Neural crest cell (in vitro differentiated cells): Measurements from ENCODE around the gene BCAP29. TPM values are rescaled to one million over a fixed set of nuclear protein-coding genes. Genes with fewer than 3 reads are reported as not detected.
"Not testable (repeated sequence)": the region's sequence is repeated elsewhere in the genome, so short reads cannot be mapped to it uniquely, and the experiment has no call there.

Experiments used
- DNase-seq: peaks from one replicate; pipeline ENCODE4 v3.0.0; 2021; ENCODE audit warnings: low read depth, mixed read lengths, low spot score
- H3K27ac Mint-ChIP-seq: one replicate; pipeline ENCODE4 v1.8.0; 2021; ENCODE audit warnings: mild to moderate bottlenecking, mixed read lengths; ENCODE audit not compliant: unreplicated experiment
- H3K27me3 Mint-ChIP-seq: 2 replicates; pipeline ENCODE4 v1.8.0; 2021; ENCODE audit warnings: low read depth, mild to moderate bottlenecking, mixed read lengths
- H3K36me3 Mint-ChIP-seq: 2 replicates; pipeline ENCODE4 v1.8.0; 2021; ENCODE audit warnings: low read depth, mild to moderate bottlenecking, mixed read lengths
- H3K4me1 Mint-ChIP-seq: 2 replicates; pipeline ENCODE4 v1.8.0; 2021; ENCODE audit warnings: mixed read lengths
- H3K4me3 Mint-ChIP-seq: one replicate; pipeline ENCODE4 v1.8.0; 2021; ENCODE audit warnings: mild to moderate bottlenecking, mixed read lengths
- H3K9me3 Mint-ChIP-seq: 2 replicates; pipeline ENCODE4 v1.8.0; 2021; ENCODE audit warnings: mixed read lengths
- CTCF ChIP-seq: fragments of 200-600 bp; sonication (generic); conservative IDR thresholded peaks from 2 replicates; pipeline ENCODE4 v1.5.0; 2021; ENCODE audit warnings: antibody characterized with exemption, mild to moderate bottlenecking
- long read RNA-seq: library from polyadenylated mRNA; unstranded; transcript quantifications from one replicate; pipeline ENCODE4 v2.0.0, GENCODE V29; 2020
- total RNA-seq: library from RNA; stranded (reverse); gene quantifications from 2 replicates; pipeline ENCODE4 v1.2.1, GENCODE V29; 2021

Gene BCAP29, protein sequence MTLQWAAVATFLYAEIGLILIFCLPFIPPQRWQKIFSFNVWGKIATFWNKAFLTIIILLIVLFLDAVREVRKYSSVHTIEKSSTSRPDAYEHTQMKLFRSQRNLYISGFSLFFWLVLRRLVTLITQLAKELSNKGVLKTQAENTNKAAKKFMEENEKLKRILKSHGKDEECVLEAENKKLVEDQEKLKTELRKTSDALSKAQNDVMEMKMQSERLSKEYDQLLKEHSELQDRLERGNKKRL
- total RNA-seq = 32.5 and 34.2 TPM in 2 replicates
- long read RNA-seq, full-length matches to known transcripts = 42 of 58 reads
- long read RNA-seq, partial matches to known transcripts = 5 of 58 reads
- long read RNA-seq, other reads (novel, unspliced or antisense) = 11 of 58 reads

- H3K27me3 Mint-ChIP-seq = no peaks in the 10 kb centered on the region
- no peaks in the 10 kb centered on the region for H3K9me3 Mint-ChIP-seq
- DNase-seq = peak; percentile 71
- H3K27ac Mint-ChIP-seq = peak within 1 kb of the TSS; percentile 97
- no peaks in the 10 kb centered on the region for H3K36me3 Mint-ChIP-seq
- H3K4me1 Mint-ChIP-seq = peaks cover 19% of the 10 kb centered on the region
- peak within 1 kb of the TSS; percentile 96 for H3K4me3 Mint-ChIP-seq
- TF ChIP-seq CTCF = peak; percentile 46
Observed at GRCh38 chr7:107579885-107580715, at the start of gene BCAP29. BCAP29 (plus strand) TSS chr7:107580246; CDS start chr7:107580773, 527 bp downstream.

DNA sequence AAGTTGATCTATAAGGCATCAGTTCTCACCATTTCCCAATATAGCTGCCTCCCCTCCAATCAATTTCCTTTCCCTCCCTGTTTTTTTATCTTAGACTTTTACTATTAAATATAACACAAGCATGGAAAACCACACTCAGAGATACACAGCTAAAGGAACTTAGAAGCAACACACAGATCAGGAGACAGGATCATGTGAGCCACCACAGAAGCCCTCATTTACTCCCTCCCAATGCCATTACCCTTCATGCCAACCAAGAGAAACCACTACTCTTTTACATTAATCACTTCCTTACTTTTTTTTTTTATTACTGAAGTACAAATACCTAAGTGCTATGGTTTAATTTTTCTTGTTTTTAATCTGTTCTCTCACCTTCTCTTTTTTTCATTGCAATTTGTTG, 49.3 kb upstream of the BCAP29 start:
- peaks cover 31% of the 10 kb centered on the region for H3K36me3 Mint-ChIP-seq
- no peak for TF ChIP-seq CTCF
- H3K9me3 Mint-ChIP-seq = peaks cover 12% of the 10 kb centered on the region
- H3K27me3 Mint-ChIP-seq = no peaks in the 10 kb centered on the region
- no peaks in the 10 kb centered on the region for H3K4me1 Mint-ChIP-seq
- H3K4me3 Mint-ChIP-seq = no peak overlapping the region
- no peak for DNase-seq
- no peak overlapping the region for H3K27ac Mint-ChIP-seq

DNA sequence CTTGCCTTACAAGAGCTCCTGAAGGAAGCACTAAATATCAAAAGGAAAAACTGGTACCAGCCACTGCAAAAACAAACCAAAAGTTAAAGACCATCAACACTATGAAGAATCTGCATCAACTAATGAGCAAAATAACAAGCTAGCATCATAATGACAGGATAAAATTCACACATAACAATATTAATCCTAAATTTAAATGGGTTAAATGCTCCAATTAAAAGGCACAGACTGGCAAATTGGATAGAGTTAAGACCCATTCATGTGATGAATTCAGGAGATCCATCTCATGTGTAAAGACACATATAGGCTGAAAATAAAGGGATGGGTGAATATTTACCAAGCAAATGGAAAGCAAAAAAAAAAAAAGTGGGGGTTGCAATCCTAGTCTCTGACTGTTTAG, 45.9 kb upstream of the BCAP29 start:
- Mint-ChIP-seq H3K27ac (no peak overlapping the region), H3K4me3 (no peak overlapping the region), H3K36me3 (peaks cover 42% of the 10 kb centered on the region), H3K27me3 (no peaks in the 10 kb centered on the region), H3K9me3 (peaks cover 12% of the 10 kb centered on the region), H3K4me1 (no peaks in the 10 kb centered on the region)
- TF ChIP-seq CTCF = no peak
- DNase-seq = no peak

- H3K27ac Mint-ChIP-seq, H3K27me3 Mint-ChIP-seq, H3K4me1 Mint-ChIP-seq, H3K4me3 Mint-ChIP-seq, DNase-seq: not testable (repeated sequence)
- Mint-ChIP-seq H3K36me3 (peaks cover 45% of the 10 kb centered on the region), H3K9me3 (peaks cover 12% of the 10 kb centered on the region)
Observed at GRCh38 chr7:107537228-107537627, 42.8 kb upstream of the BCAP29 start.

DNA sequence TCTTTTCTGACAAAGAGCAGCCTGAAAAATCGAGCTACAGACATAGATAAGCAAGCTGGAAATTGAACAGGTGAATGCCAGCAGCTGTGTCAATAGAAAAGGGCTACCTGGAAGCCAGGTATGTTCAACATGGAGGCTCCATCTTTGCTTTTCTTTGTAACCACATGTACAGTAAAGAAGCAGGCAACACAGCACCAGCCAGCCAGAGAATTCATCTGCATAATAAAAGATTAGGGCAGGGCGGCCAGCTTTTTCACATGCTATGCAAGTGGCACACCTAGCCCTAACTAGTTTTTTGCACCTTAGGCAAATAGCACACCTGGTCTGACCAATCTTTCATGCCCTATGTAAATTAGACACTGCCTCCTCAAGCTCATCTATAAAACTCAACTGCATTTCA, 42.0 kb upstream of the BCAP29 start:
- TF ChIP-seq CTCF = no peak
- Mint-ChIP-seq H3K27ac (no peak overlapping the region), H3K9me3 (peaks cover 12% of the 10 kb centered on the region), H3K4me1 (no peaks in the 10 kb centered on the region), H3K4me3 (no peak overlapping the region), H3K27me3 (no peaks in the 10 kb centered on the region), H3K36me3 (peaks cover 46% of the 10 kb centered on the region)
- no peak for DNase-seq
